ENCODE results near the gene SH2D3C. TPM values are rescaled to one million over a fixed set of nuclear protein-coding genes. Genes with fewer than 3 reads are reported as not detected.

SH2D3C gene
- total and polyA plus RNA-seq, 4 experiments from 2014 or later, result 8.7 to 51.5 (median 46.0) TPM

DNA sequence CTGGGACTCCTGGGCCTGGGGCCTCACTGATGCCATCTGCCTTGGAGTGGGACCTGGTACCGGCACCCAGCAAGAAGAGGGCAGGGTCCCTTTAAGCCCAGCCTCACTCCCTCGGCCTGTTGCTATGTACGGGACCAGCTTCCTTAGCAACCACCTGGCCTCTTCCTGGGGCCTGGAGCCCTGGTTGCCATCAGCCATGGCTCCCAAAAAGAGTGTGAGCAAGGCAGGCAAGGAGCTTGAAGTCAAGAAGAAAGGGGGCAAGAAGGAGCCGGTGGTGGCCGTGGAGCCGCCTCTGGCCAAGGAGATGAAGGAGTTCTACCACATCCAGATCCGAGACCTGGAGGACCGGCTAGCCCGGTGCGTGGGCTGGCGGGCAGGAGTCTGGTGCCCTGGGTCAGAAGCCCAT lies 71.6 kb downstream of the SH2D3C start, which contains the start of gene CFAP157:
Gene CFAP157, plus strand, starts transcription at position 153 of the 406 bp plus-strand sequence. Its CDS starts 44 bp downstream, at position 197.
- H3K36me3 Mint-ChIP-seq, result no peaks in the 10 kb centered on the region
- CTCF ChIA-PET (ENCODE audit: partially characterized antibody), result interaction anchor here (0.7 to 1.6 kb wide), 2 partner anchors 28 to 162 kb away, joined by 3 to 5 read pairs; partner anchors contain the start of gene TOR2A
- Histone ChIP-seq H3K9me3 (ENCODE audit: control insufficient read depth in 1 of 2, low read length in 2 of 2) (no peaks in the 10 kb centered on the region), H3K36me3 (ENCODE audit: insufficient read depth, low read length) (no peaks in the 10 kb centered on the region), H3K4me1 (ENCODE audit: insufficient read depth, low read length) (peaks cover 22% of the 10 kb centered on the region), H3K27ac (ENCODE audit: low read depth, low read length) (no peak within 1 kb of the TSS), H3K27me3 (ENCODE audit: insufficient read depth, low read length) (no peaks in the 10 kb centered on the region), H3K4me3 (ENCODE audit: low read length in 2 of 2) (no peak within 1 kb of the TSS)
- H3K9me3 Mint-ChIP-seq, result peaks cover 0 to 1% (median 0%) of the 10 kb centered on the region in 8 donors
- POLR2A ChIA-PET (ENCODE audit: partially characterized antibody), result interaction anchor here (0.8 kb wide), 1 partner anchor 28 kb away, joined by 3 read pairs; the partner anchor contains the start of gene TOR2A
- intact Hi-C loops (cut with micrococcal nuclease), result loop anchor here (1.0 kb wide), 1 partner anchor 27 kb away; no protein-coding TSS in a partner anchor
- no peaks in the 10 kb centered on the region for H3K27me3 Mint-ChIP-seq
- peaks cover 12 to 30% (median 22%) of the 10 kb centered on the region in 4 donors for H3K4me1 Mint-ChIP-seq
- H3K27ac Mint-ChIP-seq, result peak within 1 kb of the TSS in 5 of 7 donors; percentile 20 to 74 (median 52)
- DNase-seq, result no peak
- no peak within 1 kb of the TSS for H3K4me3 Mint-ChIP-seq

DNA sequence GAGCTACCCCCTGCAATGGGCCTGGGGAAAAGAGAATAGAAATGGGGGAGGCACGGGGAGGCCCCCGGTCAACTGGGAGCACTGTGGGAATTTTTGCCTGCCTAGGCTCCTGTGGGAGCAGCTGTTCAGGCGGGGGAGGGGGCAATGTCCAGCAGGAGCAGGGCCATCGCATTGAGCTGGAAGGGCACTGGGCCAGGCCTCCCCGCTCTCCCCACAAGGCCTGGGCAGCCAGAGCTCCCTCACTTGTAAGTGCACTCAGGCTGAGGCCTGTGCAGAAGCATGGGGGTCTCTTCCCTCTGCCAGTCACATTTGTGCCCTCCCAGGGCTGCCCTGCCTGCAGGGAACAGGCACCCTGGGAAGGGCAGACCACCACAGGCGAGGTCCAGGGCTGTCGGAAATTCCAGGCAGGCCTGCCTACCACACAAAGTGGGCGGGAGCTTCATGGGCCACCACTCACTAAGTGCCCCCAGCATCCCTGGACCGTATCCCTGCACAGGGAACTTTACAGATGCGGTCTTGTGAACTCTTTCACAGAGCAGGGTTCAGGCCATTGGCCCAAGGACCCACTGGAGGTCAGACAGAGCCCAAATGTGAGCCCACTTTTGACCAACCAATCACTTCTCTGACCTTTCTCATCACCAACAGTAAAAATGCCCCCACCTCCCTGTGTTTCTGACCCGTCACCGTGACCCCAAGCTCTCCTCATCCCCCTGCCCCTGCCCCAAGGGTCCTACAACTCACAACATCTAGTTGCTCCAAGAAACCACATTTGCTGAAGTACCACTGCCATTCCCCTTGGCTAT lies 72.7 kb downstream of the SH2D3C start:
- intact Hi-C loops (cut with micrococcal nuclease), result no loop called here
- Mint-ChIP-seq H3K27me3 (no peaks in the 10 kb centered on the region), H3K36me3 (no peaks in the 10 kb centered on the region), H3K9me3 (peaks cover 0 to 1% (median 0%) of the 10 kb centered on the region in 8 donors), H3K4me1 (peaks cover 7 to 21% (median 13%) of the 10 kb centered on the region in 4 donors), H3K27ac (peak overlapping the region in 1 of 7 donors; percentile 42), H3K4me3 (no peak overlapping the region)
- H3K9me3 ChIP-seq (ENCODE audit: control insufficient read depth in 1 of 2, low read length in 2 of 2), result no peaks in the 10 kb centered on the region
- ChIA-PET POLR2A (ENCODE audit: partially characterized antibody) (no interaction called here), CTCF (ENCODE audit: partially characterized antibody) (interaction anchor here (0.9 to 1.6 kb wide), 3 partner anchors 29 to 180 kb away, joined by 3 to 5 read pairs (median 4); partner anchors contain the start of gene TOR2A)
- H3K4me3 ChIP-seq (ENCODE audit: low read length in 2 of 2), result no peak overlapping the region
- no peaks in the 10 kb centered on the region for H3K36me3 ChIP-seq (ENCODE audit: insufficient read depth, low read length)
- H3K4me1 ChIP-seq (ENCODE audit: insufficient read depth, low read length), result peaks cover 12% of the 10 kb centered on the region
- no peak for DNase-seq
- no peaks in the 10 kb centered on the region for H3K27me3 ChIP-seq (ENCODE audit: insufficient read depth, low read length)
- H3K27ac ChIP-seq (ENCODE audit: low read depth, low read length), result no peak overlapping the region

DNA sequence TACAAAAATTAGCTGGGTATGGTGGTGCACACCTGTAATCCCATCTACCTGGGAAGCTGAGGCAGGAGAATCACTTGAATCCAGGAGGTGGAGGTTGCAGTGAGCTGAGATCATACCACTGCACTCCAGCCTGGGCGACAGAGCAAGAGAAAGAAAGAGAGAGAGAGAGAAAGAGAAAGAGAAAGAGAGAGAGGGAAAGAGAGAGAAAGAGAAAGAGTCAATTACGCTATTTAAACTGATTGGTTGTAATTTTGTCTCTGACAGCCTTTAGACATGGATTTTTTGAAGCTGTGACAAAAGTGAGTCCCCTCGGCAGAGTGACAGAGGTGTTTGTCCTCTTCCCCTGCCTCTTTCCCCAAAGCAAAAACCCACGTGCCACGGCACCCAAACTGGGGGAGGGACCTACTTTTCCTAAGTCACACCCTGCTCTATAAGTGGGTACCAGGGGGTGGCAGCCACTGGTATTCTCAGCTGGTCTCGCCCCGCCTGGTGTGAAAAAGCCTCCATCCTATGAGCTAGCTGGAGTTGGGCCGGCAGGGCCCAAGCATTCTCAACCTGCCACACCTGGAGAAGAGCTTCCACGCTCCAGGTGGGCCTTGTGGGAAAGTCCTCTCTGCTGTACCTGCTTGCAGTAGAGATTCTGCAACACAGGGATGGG lies 75.0 kb downstream of the SH2D3C start:
- intact Hi-C loops (cut with micrococcal nuclease), result no loop called here
- no peaks in the 10 kb centered on the region for H3K27me3 ChIP-seq (ENCODE audit: insufficient read depth, low read length)
- peaks cover 0 to 2% of the 10 kb centered on the region in 2 donors for H3K27me3 Mint-ChIP-seq
- no peaks in the 10 kb centered on the region for H3K36me3 Mint-ChIP-seq
- ChIA-PET POLR2A (ENCODE audit: partially characterized antibody) (interaction anchor here (1.0 to 1.6 kb wide), 2 partner anchors 11 to 13 kb away, joined by 3 to 5 read pairs; partner anchors contain the start of genes PTRH1 and TTC16), CTCF (ENCODE audit: partially characterized antibody) (interaction anchor here (0.7 kb wide), 1 partner anchor 78 kb away, joined by 3 read pairs; no protein-coding TSS in a partner anchor)
- no peak for DNase-seq
- H3K4me3 ChIP-seq (ENCODE audit: low read length in 2 of 2), result no peak overlapping the region
- H3K4me3 Mint-ChIP-seq, result no peak overlapping the region
- H3K36me3 ChIP-seq (ENCODE audit: insufficient read depth, low read length), result no peaks in the 10 kb centered on the region
- H3K27ac ChIP-seq (ENCODE audit: low read depth, low read length), result no peak overlapping the region
- peak overlapping the region in 1 of 7 donors; percentile 69 for H3K27ac Mint-ChIP-seq
- H3K9me3 Mint-ChIP-seq, result peaks cover 0 to 1% (median 0%) of the 10 kb centered on the region in 8 donors
- H3K4me1 Mint-ChIP-seq, result peaks cover 10 to 32% (median 16%) of the 10 kb centered on the region in 4 donors
- H3K4me1 ChIP-seq (ENCODE audit: insufficient read depth, low read length), result peaks cover 16% of the 10 kb centered on the region
- H3K9me3 ChIP-seq (ENCODE audit: control insufficient read depth in 1 of 2, low read length in 2 of 2), result no peaks in the 10 kb centered on the region

DNA sequence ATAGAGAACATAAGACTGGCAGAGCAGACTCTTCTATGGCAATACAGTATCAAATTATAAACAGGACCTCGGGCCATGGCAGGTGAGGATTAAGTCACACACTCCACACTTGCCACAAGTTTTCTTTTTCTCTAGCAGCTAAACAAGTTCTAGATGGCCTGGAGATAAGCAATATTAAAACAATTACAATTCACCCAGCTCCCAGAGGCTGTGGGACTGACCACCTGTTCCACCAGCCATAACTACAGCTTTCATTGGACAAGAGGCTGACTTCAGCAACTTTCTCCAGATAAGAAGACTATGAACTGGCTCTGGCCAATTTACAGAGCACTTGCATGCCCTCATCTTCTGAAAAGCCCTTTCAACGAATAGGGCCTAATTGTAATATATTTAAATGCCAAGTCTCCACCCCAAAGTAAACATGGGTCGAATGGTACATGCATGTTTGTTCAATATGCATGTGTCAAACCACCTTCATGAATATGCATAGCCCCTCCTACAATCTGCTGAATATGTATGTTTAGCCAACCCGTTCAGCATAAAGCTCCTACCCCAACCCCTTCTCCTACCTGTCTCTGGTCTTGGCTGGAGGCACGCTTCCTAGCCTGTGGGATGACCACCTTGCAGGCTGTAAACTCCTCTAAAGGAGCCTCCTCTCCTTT lies 77.7 kb downstream of the SH2D3C start:
- intact Hi-C loops (cut with micrococcal nuclease), result no loop called here
- Mint-ChIP-seq H3K27me3 (peaks cover 0 to 2% of the 10 kb centered on the region in 2 donors), H3K4me1 (peaks cover 5 to 18% (median 10%) of the 10 kb centered on the region in 4 donors), H3K9me3 (no peaks in the 10 kb centered on the region), H3K4me3 (peak overlapping the region in 2 of 8 donors; percentile 36 to 38), H3K36me3 (no peaks in the 10 kb centered on the region), H3K27ac (peak overlapping the region in 1 of 7 donors; percentile 37)
- no peaks in the 10 kb centered on the region for H3K9me3 ChIP-seq (ENCODE audit: control insufficient read depth in 1 of 2, low read length in 2 of 2)
- no peak for DNase-seq
- no peaks in the 10 kb centered on the region for H3K36me3 ChIP-seq (ENCODE audit: insufficient read depth, low read length)
- no peak overlapping the region for H3K4me3 ChIP-seq (ENCODE audit: low read length in 2 of 2)
- no peaks in the 10 kb centered on the region for H3K27me3 ChIP-seq (ENCODE audit: insufficient read depth, low read length)
- H3K4me1 ChIP-seq (ENCODE audit: insufficient read depth, low read length), result peaks cover 7% of the 10 kb centered on the region
- POLR2A ChIA-PET (ENCODE audit: partially characterized antibody), result no interaction called here
- CTCF ChIA-PET (ENCODE audit: partially characterized antibody), result interaction anchor here (1.2 to 1.6 kb wide), 3 partner anchors 16 to 110 kb away, joined by 3 to 4 read pairs (median 3); partner anchors contain the start of gene TOR2A
- no peak overlapping the region for H3K27ac ChIP-seq (ENCODE audit: low read depth, low read length)

DNA sequence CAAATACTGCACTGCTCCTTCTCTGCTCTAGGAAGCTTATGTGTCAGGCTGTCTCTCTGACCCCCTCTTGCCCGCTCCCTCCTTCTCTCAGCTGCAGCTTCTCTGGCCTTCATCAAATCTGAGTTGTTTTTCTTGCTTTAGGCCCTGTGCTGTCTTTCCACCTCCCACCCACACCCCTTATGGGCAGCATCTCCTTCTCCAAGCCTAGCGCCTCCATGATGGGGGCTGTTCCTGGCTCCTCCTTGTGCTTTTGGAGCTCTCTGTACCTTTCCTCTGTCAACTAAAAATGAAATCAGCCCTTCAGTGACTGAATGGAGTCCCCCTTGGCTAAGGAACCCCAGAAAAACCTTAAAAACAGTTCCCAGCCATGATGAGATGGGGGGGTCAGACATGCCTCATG lies 78.3 kb downstream of the SH2D3C start:
- Mint-ChIP-seq H3K9me3 (no peaks in the 10 kb centered on the region), H3K4me1 (peaks cover 5 to 18% (median 10%) of the 10 kb centered on the region in 4 donors), H3K4me3 (peak overlapping the region in 7 of 8 donors; percentile 5 to 88 (median 71)), H3K36me3 (no peaks in the 10 kb centered on the region), H3K27me3 (peaks cover 0 to 2% of the 10 kb centered on the region in 2 donors), H3K27ac (peak overlapping the region in 2 of 7 donors; percentile 37 to 87)
- POLR2A ChIA-PET (ENCODE audit: partially characterized antibody), result no interaction called here
- Histone ChIP-seq H3K4me1 (ENCODE audit: insufficient read depth, low read length) (peaks cover 7% of the 10 kb centered on the region), H3K9me3 (ENCODE audit: control insufficient read depth in 1 of 2, low read length in 2 of 2) (no peaks in the 10 kb centered on the region), H3K27me3 (ENCODE audit: insufficient read depth, low read length) (no peaks in the 10 kb centered on the region), H3K27ac (ENCODE audit: low read depth, low read length) (no peak overlapping the region), H3K36me3 (ENCODE audit: insufficient read depth, low read length) (no peaks in the 10 kb centered on the region), H3K4me3 (ENCODE audit: low read length in 2 of 2) (no peak overlapping the region)
- intact Hi-C loops (cut with micrococcal nuclease), result no loop called here
- CTCF ChIA-PET (ENCODE audit: partially characterized antibody), result interaction anchor here (1.2 to 1.6 kb wide), 3 partner anchors 16 to 110 kb away, joined by 3 to 4 read pairs (median 3); partner anchors contain the start of gene TOR2A
- DNase-seq, result no peak

DNA sequence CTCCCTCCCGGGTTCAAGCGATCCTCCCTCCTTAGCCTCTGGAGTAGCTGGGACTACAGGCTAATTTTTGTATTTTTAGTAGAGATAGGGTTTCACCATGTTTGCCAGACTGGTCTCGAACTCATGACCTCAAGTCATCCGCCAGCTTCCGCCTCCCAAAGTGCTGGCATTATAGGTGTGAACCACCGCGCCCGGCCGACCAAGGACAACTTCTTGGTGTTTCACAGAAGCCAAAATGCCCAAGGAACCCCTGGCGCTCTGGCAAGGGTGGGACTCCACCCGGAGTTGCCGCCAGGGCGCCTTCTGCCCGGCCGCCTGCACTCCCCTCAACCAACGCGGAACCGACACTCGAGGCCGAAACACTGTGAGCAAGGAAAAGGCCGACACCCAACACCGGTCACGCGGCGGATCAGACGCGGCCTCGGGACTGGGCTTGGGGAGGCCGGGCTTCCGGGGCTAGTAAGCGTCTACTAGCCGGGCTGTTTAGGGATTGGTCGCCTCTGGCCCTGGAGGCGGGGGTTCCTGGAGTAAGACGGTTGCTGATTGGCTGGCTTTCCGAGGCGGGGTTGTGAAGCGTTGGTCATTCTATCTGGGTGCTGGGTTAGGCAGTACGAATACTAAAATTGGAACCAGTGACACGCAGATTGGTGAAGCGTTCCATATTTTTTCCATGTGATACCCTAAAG lies 79.3 kb downstream of the SH2D3C start:
- POLR2A ChIA-PET (ENCODE audit: partially characterized antibody), result interaction anchor here (1.2 kb wide), 1 partner anchor 13 kb away, joined by 3 read pairs; no protein-coding TSS in a partner anchor
- H3K27me3 Mint-ChIP-seq, result peaks cover 0 to 2% of the 10 kb centered on the region in 2 donors

More for the DNA sequence above, 79.3 kb downstream of the SH2D3C start:
- H3K4me3 ChIP-seq (ENCODE audit: low read length in 2 of 2), result peak overlapping the region; percentile 20 to 52
- CTCF ChIA-PET (ENCODE audit: partially characterized antibody), result interaction anchor here (0.6 kb wide), 1 partner anchor 20 kb away, joined by 3 read pairs; no protein-coding TSS in a partner anchor
- H3K9me3 ChIP-seq (ENCODE audit: control insufficient read depth in 1 of 2, low read length in 2 of 2), result no peaks in the 10 kb centered on the region
- H3K9me3 Mint-ChIP-seq, result no peaks in the 10 kb centered on the region
- peaks cover 5 to 18% (median 10%) of the 10 kb centered on the region in 4 donors for H3K4me1 Mint-ChIP-seq
- H3K27me3 ChIP-seq (ENCODE audit: insufficient read depth, low read length), result no peaks in the 10 kb centered on the region
- peak overlapping the region; percentile 71 to 88 (median 81) for H3K4me3 Mint-ChIP-seq
- peak overlapping the region; percentile 39 to 91 (median 82) for H3K27ac Mint-ChIP-seq
- H3K27ac ChIP-seq (ENCODE audit: low read depth, low read length), result peak overlapping the region; percentile 10
- peaks cover 7% of the 10 kb centered on the region for H3K4me1 ChIP-seq (ENCODE audit: insufficient read depth, low read length)
- DNase-seq, result peak; percentile 79 to 87 (median 81)
- H3K36me3 ChIP-seq (ENCODE audit: insufficient read depth, low read length), result no peaks in the 10 kb centered on the region
- peaks cover 0 to 3% of the 10 kb centered on the region in 2 donors for H3K36me3 Mint-ChIP-seq
- intact Hi-C loops (cut with micrococcal nuclease), result loop anchor here (1.0 kb wide), 1 partner anchor 16 kb away; the partner anchor contains the start of gene PTRH1

Measured in CD4-positive, alpha-beta memory T cell (primary cell).